GM12878 (cell line): ENCODE data around the gene RMI2. TPM values are rescaled to one million over a fixed set of nuclear protein-coding genes. Genes with fewer than 3 reads are reported as not detected.

Source experiments
- ATF7 ChIP-seq: fragments of 450-650 bp; IDR thresholded peaks from 2 replicates; pipeline ENCODE4 v1.6.1; 2016; ENCODE audit warnings: low read depth, mild to moderate bottlenecking
- BRCA1 ChIP-seq: IDR thresholded peaks from 2 replicates; pipeline ENCODE4 v1.6.1; 2011; ENCODE audit warnings: low read depth, low read length, improper control_type of control experiment
- CBX5 ChIP-seq: sonication (generic); IDR thresholded peaks from 2 replicates; pipeline ENCODE4 v1.6.1; 2016; ENCODE audit warnings: low read depth, moderate library complexity, mild to moderate bottlenecking, inconsistent platforms
- CEBPB ChIP-seq, 2 experiments: fragments of 150-350 bp in 1 of 2; IDR thresholded peaks; 2 replicates each; pipeline ENCODE4 v1.6.1; 2012 to 2014; ENCODE audit warnings: low read depth in 2 of 2, low read length in 2 of 2, borderline replicate concordance in 1 of 2, inconsistent platforms in 1 of 2
- EZH2 ChIP-seq: IDR thresholded peaks from 2 replicates; pipeline ENCODE4 v1.6.1; 2012; ENCODE audit warnings: low read depth, mild to moderate bottlenecking, control low read depth, inconsistent platforms, low read length, borderline replicate concordance; ENCODE audit not compliant: control insufficient read depth
- MTA2 ChIP-seq: fragments of 450-650 bp; IDR thresholded peaks from 2 replicates; pipeline ENCODE4 v1.6.1; 2016; ENCODE audit warnings: low read depth, mild to moderate bottlenecking, moderate library complexity
- POU2F2 ChIP-seq: IDR thresholded peaks from 3 replicates; pipeline ENCODE4 v1.6.1; 2011; ENCODE audit warnings: low read depth, mild to moderate bottlenecking, low read length, borderline replicate concordance
- TARDBP ChIP-seq: IDR thresholded peaks from 2 replicates; pipeline ENCODE4 v1.6.1; 2016; ENCODE audit warnings: borderline replicate concordance
- TCF12 ChIP-seq: IDR thresholded peaks from 2 replicates; pipeline ENCODE4 v1.6.1; 2011; ENCODE audit warnings: low read depth, mild to moderate bottlenecking, low read length
- WRNIP1 ChIP-seq: IDR thresholded peaks from 2 replicates; pipeline ENCODE4 v1.6.1; 2011; ENCODE audit warnings: low read depth, low read length, improper control_type of control experiment, borderline replicate concordance
- ZBED1 ChIP-seq: IDR thresholded peaks from 2 replicates; pipeline ENCODE4 v1.6.1; 2016; ENCODE audit warnings: borderline replicate concordance
- polyA plus RNA-seq, 11 experiments: library from polyadenylated mRNA; depleted of rRNA in 4 of 11; unstranded in 6 of 11; stranded (reverse) in 5 of 11; fragments of >200 nt; fragmentation: Nextera tagmentation in 4 of 11; fragmentation: Illumina TruSeq in 1 of 11; extraction: Ambion mirVana in 4 of 11; extraction: Trizol in 1 of 11; gene quantifications; 1 replicate in 1 of 11; 2 replicates in 10 of 11; pipeline versions ENCODE4 v1.2.1 to v1.2.3, GENCODE V29; 2011 to 2016; ENCODE audit warnings: inconsistent platforms in 2 of 11, missing spikeins in 2 of 11, low read depth in 1 of 11
- total RNA-seq, 4 experiments: library from RNA; depleted of rRNA in 3 of 4; stranded (reverse); fragments of >200 nt in 3 of 4; fragmentation: Illumina TruSeq in 1 of 4; extraction: Trizol in 1 of 4; gene quantifications; 2 replicates each; pipeline versions ENCODE4 v1.2.1 to v1.2.3, GENCODE V29; 2013 to 2021
- TF ChIP-seq, protein P1 (sequence below): fragments of 450-650 bp; IDR thresholded peaks from 2 replicates; pipeline ENCODE4 v1.6.1; 2017; ENCODE audit warnings: low read depth, mild to moderate bottlenecking, moderate library complexity
- TF ChIP-seq, protein P2 (sequence below), 3 experiments: IDR thresholded peaks in 2 of 3; conservative IDR thresholded peaks in 1 of 3; 2 replicates each; pipeline ENCODE4 v1.5.1; 2011; ENCODE audit warnings: low read depth in 3 of 3, low read length in 3 of 3, mild to moderate bottlenecking in 3 of 3, control low read depth in 2 of 3, moderate library complexity in 2 of 3, inconsistent platforms in 1 of 3, mixed read lengths in 1 of 3; ENCODE audit not compliant: control insufficient read depth in 2 of 3, insufficient read depth in 1 of 3; ENCODE audit errors: extremely low read depth in 1 of 3
- TF ChIP-seq, protein P3 (sequence below): fragments of 450-650 bp; IDR thresholded peaks from 2 replicates; pipeline ENCODE4 v1.6.1; 2017; ENCODE audit warnings: mild to moderate bottlenecking, moderate library complexity
- TF ChIP-seq, protein P4 (sequence below): fragments of 450-650 bp; IDR thresholded peaks from 2 replicates; pipeline ENCODE4 v1.6.1; 2018; ENCODE audit warnings: mild to moderate bottlenecking, low read depth, moderate library complexity; ENCODE audit not compliant: partially characterized antibody
- TF ChIP-seq, protein P5 (sequence below): IDR thresholded peaks from 2 replicates; pipeline ENCODE4 v1.6.1; 2012; ENCODE audit warnings: low read depth, low read length, improper control_type of control experiment

The RMI2 gene
- total and polyA plus RNA-seq, 10 of the 15 experiments (the other 5 are each of a cell fraction or from before 2014, with no cell fraction given) = 9.6 to 68.8 (median 32.1) TPM

DNA sequence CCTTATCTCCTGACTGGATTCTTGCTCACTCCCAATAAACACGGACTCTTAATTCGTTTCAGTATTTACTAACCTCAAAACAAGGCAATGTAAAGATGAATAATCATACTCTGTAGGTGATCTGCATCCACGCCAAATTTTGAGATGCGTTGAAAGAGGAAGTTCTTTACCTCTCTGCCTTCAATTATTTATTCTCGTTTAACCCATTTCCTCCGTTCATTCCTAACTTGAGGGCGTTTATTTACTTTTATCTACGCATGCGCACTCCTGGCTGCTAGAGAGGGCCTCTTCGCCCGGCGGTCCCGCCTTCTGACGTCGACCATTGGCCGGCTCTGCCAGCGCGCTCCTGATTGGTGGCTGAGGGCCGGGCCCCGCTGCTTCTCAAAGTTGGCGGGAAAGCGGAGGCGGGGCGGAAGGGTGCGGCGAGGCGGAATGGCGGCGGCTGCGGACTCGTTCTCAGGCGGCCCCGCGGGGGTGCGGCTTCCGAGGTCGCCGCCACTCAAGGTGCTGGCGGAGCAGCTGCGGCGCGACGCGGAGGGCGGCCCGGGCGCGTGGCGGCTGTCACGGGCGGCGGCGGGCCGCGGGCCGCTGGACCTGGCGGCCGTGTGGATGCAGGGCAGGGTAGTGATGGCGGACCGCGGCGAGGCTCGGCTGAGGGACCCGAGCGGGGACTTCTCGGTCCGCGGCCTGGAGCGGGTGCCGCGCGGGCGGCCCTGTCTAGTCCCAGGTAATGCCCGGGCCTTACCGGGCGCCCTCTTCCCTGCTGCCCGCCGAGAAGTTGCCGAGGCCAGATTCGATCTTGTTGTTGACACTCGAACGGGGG lies at the start of gene RMI2 (continued):
- TF ChIP-seq, protein P1, sequence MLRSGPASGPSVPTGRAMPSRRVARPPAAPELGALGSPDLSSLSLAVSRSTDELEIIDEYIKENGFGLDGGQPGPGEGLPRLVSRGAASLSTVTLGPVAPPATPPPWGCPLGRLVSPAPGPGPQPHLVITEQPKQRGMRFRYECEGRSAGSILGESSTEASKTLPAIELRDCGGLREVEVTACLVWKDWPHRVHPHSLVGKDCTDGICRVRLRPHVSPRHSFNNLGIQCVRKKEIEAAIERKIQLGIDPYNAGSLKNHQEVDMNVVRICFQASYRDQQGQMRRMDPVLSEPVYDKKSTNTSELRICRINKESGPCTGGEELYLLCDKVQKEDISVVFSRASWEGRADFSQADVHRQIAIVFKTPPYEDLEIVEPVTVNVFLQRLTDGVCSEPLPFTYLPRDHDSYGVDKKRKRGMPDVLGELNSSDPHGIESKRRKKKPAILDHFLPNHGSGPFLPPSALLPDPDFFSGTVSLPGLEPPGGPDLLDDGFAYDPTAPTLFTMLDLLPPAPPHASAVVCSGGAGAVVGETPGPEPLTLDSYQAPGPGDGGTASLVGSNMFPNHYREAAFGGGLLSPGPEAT = no peak
- TF ChIP-seq, protein P2, sequence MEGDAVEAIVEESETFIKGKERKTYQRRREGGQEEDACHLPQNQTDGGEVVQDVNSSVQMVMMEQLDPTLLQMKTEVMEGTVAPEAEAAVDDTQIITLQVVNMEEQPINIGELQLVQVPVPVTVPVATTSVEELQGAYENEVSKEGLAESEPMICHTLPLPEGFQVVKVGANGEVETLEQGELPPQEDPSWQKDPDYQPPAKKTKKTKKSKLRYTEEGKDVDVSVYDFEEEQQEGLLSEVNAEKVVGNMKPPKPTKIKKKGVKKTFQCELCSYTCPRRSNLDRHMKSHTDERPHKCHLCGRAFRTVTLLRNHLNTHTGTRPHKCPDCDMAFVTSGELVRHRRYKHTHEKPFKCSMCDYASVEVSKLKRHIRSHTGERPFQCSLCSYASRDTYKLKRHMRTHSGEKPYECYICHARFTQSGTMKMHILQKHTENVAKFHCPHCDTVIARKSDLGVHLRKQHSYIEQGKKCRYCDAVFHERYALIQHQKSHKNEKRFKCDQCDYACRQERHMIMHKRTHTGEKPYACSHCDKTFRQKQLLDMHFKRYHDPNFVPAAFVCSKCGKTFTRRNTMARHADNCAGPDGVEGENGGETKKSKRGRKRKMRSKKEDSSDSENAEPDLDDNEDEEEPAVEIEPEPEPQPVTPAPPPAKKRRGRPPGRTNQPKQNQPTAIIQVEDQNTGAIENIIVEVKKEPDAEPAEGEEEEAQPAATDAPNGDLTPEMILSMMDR (IDR thresholded peaks at IDR 0.05 in 2 of 3, conservative IDR thresholded peaks at IDR 0.05 in 1 of 3; ENCODE audit: control insufficient read depth in 2 of 3, extremely low read depth in 1 of 3, insufficient read depth in 1 of 3, low read depth in 3 of 3, low read length in 3 of 3) = no peak
- TF ChIP-seq POU2F2 = no peak; the same call in 2 of the 3 replicates
- TF ChIP-seq ATF7 = no peak
- TF ChIP-seq, protein P3, sequence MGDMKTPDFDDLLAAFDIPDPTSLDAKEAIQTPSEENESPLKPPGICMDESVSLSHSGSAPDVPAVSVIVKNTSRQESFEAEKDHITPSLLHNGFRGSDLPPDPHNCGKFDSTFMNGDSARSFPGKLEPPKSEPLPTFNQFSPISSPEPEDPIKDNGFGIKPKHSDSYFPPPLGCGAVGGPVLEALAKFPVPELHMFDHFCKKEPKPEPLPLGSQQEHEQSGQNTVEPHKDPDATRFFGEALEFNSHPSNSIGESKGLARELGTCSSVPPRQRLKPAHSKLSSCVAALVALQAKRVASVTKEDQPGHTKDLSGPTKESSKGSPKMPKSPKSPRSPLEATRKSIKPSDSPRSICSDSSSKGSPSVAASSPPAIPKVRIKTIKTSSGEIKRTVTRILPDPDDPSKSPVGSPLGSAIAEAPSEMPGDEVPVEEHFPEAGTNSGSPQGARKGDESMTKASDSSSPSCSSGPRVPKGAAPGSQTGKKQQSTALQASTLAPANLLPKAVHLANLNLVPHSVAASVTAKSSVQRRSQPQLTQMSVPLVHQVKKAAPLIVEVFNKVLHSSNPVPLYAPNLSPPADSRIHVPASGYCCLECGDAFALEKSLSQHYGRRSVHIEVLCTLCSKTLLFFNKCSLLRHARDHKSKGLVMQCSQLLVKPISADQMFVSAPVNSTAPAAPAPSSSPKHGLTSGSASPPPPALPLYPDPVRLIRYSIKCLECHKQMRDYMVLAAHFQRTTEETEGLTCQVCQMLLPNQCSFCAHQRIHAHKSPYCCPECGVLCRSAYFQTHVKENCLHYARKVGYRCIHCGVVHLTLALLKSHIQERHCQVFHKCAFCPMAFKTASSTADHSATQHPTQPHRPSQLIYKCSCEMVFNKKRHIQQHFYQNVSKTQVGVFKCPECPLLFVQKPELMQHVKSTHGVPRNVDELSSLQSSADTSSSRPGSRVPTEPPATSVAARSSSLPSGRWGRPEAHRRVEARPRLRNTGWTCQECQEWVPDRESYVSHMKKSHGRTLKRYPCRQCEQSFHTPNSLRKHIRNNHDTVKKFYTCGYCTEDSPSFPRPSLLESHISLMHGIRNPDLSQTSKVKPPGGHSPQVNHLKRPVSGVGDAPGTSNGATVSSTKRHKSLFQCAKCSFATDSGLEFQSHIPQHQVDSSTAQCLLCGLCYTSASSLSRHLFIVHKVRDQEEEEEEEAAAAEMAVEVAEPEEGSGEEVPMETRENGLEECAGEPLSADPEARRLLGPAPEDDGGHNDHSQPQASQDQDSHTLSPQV = 0 out of 2 replicates have a peak, but pooled peaks have one; percentile 23
- no peak for TF ChIP-seq WRNIP1
- no peak for TF ChIP-seq TCF12
- TF ChIP-seq MTA2 = no peak
- no peak for TF ChIP-seq ZBED1
- TF ChIP-seq, protein P4, sequence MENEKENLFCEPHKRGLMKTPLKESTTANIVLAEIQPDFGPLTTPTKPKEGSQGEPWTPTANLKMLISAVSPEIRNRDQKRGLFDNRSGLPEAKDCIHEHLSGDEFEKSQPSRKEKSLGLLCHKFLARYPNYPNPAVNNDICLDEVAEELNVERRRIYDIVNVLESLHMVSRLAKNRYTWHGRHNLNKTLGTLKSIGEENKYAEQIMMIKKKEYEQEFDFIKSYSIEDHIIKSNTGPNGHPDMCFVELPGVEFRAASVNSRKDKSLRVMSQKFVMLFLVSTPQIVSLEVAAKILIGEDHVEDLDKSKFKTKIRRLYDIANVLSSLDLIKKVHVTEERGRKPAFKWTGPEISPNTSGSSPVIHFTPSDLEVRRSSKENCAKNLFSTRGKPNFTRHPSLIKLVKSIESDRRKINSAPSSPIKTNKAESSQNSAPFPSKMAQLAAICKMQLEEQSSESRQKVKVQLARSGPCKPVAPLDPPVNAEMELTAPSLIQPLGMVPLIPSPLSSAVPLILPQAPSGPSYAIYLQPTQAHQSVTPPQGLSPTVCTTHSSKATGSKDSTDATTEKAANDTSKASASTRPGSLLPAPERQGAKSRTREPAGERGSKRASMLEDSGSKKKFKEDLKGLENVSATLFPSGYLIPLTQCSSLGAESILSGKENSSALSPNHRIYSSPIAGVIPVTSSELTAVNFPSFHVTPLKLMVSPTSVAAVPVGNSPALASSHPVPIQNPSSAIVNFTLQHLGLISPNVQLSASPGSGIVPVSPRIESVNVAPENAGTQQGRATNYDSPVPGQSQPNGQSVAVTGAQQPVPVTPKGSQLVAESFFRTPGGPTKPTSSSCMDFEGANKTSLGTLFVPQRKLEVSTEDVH = peak; percentile 99
- TF ChIP-seq CEBPB (IDR thresholded peaks at IDR 0.05; ENCODE audit: borderline replicate concordance in 1 of 2, low read depth in 2 of 2, low read length in 2 of 2) = no peak
- TF ChIP-seq EZH2 = no peak
- TF ChIP-seq TARDBP = no peak
- TF ChIP-seq BRCA1 = no peak
- no peak for TF ChIP-seq CBX5
- TF ChIP-seq, protein P5, sequence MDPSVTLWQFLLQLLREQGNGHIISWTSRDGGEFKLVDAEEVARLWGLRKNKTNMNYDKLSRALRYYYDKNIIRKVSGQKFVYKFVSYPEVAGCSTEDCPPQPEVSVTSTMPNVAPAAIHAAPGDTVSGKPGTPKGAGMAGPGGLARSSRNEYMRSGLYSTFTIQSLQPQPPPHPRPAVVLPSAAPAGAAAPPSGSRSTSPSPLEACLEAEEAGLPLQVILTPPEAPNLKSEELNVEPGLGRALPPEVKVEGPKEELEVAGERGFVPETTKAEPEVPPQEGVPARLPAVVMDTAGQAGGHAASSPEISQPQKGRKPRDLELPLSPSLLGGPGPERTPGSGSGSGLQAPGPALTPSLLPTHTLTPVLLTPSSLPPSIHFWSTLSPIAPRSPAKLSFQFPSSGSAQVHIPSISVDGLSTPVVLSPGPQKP = peak; percentile 57; the same call in 1 of the 2 replicates
